Activated CD4-positive, alpha-beta T cell treated with anti-CD3 and anti-CD28 coated beads, Interleukin-2, amount 50 U/mL, for 24 hours (primary cell): Measurements from ENCODE around the gene KATNIP.

Experiments
- DNase-seq, 2 donors: peaks; one replicate each; pipeline ENCODE4 v3.0.0-alpha.2; 2020; ENCODE audit warnings: low read depth in 1 of 2, low spot score in 1 of 2

KATNIP gene

DNA sequence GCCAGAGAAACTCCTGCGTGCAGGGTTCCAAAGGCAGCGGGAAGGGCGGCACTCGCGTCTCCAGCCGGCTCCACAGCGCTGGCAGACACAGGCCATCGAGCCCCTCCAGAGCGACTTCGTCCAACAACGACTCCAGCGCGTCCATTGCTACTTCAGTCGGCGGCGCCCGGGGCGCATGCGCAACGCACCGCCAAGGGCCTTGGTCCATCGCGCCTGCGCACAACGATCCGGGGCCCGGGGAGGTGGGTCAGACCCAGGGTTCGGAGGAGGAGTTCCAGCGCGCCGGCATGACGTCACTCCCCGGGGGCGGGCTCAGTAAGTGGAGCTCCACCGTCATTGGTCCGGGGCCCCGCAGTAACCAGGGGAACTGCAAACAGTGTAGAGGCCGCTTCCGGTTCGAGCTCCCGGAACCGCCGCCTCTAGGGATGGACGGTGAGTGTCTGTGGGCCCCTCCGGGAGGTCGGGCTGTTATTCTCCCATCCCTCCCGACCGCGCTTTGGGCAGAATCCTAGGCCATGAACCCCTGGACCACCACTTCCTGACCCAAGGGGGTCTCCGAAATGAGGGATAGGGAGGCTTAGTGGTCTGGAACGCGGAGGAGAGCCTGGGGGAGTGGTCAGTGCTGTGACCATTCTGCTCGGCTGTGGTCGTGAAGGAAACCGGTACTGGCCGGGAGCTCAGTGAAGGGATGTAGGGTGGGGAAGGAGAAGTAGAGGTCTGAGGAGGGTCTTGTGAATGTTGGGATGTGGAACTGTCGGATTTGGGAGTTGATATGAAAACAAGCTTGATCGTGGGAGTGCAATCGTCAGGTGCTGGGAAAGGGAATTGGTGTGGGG lies at the start of gene KATNIP, which contains the start of gene GTF3C1:
Gene KATNIP (plus strand): TSS at position 399 of the 836 bp plus-strand sequence. CDS start 27 bp downstream, at position 426.
Gene GTF3C1 (minus strand): TSS at position 168 of the 836 bp plus-strand sequence. CDS start 23 bp downstream, at position 145.
- DNase-seq = peak; percentile 100

DNA sequence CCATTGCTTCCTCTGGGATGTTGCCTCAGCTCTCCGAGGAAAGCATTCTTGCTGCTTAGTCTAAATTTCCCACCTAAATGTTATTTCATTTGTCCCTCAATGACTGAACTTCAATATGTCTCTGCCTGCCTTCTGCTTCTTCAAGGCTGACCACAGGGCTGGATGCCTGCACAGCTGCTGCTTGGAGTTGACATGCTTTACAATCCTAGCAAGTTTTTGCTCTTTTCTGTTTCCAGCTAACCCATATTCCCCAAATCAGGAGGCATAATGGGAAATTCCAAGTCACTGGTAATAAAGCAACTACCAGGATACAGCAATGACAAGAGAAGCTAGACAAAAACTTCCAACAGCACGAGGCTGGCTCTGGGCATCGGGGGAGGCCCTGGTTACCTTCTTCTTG lies 49.1 kb upstream of the KATNIP start:
- DNase-seq = no peak

DNA sequence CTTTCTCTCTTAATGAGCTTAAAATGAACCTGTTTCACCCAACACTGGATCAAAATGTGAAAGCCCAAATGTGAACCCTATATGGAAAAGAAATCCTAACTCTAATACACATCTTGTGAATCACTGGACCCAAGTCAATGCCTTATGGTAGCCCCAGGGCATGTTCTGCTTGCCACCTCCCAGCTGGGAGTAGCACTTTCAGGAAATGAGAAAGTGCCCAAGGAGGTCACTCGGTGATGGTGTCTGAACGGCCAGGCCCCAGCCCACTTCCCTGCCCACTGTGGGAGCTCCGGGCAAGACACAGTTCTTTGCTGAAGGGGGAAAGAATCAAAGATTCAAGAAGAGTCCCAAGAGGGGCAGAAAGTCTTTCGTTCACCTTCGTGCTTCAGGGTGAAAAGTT lies 46.3 kb upstream of the KATNIP start:
- DNase-seq = no peak

DNA sequence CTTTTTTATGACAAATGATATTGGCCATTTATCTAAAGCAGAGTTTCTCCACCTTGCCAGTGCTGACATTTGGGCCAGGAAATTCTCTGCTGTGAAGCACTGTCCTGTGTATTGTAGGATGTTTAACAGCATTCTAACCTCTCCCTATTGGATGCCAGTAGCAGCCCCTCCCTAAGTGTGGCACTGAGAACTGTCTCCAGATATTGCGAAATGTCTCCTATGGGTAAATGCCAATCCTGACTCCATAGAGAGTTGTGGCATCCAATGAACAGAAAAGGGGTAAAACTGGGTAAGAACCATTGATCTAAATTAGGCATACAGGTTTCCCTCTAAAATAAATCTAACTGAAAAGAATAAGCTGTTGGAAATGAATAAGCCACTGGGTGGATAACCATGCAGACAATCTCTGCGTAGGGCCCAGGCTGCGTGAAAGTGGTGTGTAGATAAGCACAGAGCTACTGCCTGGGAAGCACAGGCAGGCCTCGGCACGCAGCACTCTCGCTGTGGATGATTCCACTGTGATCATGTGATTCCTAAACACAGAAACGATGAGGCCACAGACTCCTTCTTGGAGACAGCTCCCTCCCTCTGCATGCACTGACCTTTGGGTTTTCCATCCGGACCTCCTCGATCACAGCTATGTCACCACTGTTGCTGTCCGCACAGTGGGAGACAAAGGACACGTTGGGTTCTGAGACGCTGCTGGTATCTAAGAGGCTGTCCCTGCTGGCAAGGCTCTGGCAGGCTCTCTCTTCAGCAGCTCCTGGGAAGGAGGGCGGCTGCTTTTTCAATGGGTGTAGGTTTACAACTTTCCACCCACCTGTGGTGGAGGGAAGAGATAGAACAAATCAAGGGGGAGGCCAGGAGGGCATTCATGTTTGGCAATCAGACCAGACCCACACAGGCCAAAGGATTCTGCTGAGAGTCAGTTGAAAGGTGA lies 44.4 kb upstream of the KATNIP start:
- no peak for DNase-seq

DNA sequence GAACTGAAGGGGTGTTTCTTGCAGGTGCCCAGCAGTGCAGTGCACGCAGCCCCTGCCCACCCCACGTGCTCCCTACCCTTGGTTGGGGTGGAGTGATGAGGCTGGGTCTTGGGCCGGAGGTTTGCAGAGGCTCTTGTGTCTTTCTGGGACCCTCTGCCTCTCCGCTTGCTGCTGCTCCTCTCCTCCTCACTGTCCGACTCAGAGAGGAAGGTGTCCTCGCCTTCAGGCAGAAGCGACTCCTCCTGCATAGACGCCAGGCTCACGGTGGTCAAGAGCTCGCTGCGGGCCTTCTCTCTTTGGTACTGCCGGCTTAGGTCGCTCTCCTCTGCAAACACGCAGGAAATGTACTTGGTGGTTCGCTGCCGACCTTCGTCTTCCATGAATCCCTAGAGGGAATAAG lies 43.2 kb upstream of the KATNIP start:
- DNase-seq = no peak

DNA sequence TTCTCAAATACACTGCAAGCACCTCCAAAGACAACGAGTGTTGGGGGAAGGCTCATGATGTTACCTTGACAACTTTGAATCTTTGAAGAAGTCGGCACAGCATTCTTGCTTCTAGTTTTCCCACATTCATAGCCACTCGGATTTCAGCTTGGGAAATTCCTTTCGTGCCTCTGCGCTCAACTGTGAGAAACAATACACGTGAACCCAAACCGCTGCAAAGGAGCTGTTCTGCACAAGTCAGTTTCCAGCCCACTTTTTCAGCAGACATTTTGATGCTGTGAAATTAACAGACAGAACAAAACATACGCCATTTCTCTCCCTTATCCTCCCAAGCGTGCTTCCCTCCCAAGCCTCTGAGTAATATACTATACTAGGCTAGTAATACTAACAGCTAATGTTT lies 41.5 kb upstream of the KATNIP start:
- no peak for DNase-seq

DNA sequence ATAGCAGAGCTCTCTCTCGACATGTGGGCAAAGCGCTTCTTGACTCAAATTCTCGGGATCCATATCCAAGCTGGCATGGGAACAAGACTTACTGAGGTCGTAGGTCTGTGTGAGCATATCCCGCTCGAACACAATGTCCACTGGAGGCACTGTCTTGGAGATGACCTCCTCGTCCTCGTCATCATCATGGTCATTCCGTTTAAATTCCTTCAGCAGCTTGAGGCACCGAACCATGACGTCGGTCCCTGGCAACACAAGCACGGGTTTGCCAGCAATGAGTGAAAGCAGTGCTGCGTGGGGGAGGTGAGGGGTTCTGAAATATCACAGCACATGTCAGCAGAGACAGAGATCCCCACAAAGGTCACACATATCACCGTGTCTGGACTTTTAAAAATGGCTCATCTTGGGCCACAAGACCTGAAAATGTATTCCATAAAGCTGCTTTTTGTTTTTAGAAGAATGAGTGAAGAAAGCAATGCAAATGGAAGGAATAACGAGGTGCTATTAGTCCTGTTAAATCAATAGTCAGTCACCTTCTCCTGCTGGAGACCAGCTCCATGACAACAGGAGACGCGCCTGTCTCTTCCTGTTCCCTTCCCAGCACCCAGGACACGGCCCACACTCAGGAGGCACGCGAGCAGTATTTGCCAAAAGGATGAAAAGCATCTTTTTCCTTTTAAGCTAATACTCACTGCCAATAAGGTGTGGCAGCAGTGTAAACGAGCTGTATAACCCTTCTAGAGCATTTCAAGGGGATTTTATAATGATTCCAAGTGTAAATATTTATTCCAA lies 38.1 kb upstream of the KATNIP start:
- DNase-seq = no peak

DNA sequence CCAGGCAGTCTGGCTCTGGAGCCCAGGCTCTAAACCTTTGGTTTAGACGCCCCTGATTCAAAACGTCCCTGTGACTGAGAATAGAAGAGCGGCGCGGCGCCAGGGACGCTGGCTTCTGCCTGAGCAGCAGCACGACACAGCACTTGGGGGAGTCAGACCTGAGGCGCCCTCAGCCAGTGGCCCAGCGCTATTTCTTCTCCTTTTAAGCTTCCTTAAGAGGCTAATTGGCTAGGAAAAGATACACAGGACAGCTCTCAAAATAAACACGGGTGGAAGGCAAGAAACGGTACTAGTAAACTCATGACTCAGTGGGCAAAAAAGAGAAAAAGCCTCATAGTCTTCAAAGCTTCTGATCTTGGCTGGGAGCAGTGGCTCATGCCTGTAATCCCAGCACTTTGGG lies 35.1 kb upstream of the KATNIP start:
- no peak for DNase-seq

DNA sequence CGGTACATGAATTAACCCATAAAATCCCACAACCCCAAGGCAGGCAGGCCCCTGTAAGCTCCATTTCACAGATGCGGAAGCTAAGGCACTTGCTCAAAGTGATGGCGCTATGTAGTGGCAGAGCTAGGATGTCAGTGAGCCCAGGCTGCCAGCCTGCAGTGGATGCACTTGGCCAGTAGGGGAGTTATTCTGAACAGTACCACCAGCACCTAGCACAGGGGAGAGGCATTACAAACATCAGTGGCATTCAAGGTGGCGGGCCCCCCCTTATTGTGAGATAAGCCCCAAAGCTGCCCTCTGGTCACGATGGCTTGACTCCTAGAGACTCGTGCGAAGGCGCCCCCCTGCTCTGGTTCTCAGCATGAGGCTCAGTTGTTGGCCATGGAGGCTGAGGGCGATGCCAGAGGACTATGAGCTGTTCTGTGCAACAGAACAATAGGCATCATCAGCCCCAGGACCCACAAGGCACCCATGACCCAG lies 34.0 kb upstream of the KATNIP start:
- DNase-seq = no peak

DNA sequence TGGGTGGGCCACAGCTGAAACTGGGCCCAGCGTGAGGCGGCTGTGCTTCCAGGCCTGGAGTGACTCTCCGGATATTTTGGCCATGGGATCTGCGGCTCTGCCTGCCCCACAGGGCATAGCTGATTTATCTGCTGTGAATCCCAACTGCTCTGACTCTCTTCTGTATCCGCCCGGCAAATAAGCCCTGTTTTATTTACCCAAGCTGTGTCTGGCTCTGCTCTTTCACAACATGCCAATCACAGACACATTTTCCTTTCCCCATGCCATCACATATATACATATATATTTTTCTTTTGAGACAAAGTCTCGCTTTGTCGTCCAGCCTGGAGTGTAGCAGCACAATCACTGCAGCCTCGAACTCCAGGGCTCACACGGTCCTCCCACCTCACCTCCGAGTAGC lies 33.6 kb upstream of the KATNIP start:
- DNase-seq = no peak

DNA sequence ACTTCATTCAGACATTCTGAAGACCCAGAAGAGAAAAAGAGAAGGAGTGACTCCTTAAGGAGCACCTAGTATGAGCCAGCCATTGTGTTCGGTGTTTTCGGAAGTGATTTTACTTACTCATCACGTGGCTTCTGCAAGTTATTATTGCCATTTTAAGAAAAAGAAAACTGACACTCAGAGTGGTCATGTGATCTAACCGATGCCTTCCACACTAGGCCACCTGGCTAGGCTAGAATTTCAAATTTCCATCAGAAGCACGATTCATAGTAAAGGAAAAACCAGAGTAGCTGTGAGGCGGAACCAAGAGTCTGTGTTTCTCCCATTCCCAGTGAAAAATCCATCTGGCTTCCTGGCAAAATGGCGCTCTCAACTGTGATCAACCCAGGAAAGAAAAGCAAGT lies 32.3 kb upstream of the KATNIP start:
- no peak for DNase-seq

DNA sequence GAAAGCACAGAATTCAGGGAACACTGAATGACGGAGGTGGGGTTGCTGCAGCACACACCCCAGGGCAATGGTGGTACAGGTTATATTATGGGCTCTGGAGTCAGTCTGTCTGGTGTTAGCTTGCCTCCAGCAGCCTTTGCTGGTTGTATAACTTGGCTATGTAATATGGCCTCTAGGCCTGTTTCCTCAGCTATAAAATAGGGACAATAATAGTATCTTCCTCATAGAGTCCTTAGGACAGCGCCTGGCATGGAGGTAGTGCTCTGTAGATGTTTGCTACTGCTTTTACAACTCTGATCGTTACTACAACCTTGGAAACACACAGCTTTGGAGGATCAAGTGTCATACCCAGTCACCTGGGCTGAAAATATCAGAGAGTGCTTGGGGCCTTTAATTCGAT lies 31.7 kb upstream of the KATNIP start:
- no peak for DNase-seq

DNA sequence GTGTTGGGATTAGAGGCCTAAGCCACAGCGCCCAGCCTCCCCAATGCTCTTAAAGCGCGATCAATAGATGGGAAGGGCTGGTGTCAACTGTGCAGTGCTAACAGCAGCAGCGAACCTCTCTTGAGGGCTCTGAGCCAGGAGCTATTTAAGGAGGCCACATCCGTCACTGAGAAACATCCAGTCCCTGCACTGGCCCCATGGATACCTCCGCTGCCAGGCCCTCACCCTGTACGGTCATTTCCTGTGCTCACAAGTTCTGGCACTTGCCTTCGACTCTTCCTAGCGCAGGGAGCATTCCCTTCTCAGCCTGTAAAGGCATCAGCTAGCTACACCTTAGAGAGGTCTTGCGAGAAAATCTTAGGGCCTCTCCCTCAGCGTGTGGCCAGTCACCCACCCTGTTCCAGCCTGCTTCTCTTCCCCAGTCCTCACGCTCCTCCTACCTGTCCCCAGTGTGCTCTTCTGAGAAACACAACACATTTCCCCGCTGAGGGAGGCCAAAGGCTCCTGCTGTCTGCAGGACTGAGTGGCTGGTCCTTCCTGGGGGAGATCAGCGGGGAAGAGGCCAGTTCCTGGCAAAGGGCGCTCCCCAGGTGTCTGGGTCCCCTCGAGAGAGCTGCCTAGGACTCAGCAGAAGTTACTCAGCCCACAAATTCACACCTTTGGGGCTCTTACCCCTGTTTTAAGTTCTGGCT lies 28.8 kb upstream of the KATNIP start:
- no peak for DNase-seq

DNA sequence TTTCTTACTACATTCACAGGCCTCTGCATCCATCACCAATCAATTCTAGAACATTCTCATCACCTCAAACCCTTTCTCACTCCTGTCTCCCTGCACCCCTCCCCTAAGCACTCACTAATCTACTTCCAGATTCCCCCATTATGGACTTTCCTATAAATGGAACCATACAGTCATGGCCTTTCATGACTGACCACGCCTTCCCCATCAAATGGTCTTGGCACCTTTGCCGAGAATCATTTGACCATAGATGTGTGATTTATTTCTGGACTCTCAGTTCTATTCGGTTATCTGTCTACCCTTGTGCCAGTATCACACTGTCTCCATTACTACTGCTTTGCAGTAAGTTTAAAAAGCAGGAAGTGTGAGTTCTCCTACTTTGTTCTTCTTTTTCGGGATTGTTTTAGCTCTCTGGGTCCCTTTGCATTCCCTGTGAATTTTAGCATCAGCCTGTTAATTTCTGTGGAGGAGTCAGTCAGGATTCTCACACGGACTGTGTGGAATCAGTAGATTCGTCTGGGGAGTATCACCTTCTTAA lies 27.7 kb upstream of the KATNIP start:
- DNase-seq = no peak

DNA sequence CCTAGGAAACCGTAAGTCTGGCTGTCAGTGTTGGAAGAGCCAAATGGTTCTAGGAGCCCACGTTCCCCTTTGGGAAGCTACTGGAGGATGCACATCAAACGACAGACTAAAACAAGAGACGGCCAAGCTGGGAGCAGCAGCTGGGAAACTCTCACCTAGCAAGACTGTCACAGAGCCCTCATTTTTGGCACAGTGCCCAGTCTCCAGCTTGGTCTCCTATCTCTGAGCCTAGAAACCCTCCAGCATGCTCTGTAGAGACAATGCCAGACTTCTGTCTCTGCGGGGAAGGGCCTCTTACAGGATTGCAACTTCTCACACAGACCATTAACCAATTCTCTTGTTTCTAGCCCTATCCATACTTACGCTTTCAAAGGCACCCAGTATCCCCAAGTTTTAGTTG lies 23.8 kb upstream of the KATNIP start:
- no peak for DNase-seq

DNA sequence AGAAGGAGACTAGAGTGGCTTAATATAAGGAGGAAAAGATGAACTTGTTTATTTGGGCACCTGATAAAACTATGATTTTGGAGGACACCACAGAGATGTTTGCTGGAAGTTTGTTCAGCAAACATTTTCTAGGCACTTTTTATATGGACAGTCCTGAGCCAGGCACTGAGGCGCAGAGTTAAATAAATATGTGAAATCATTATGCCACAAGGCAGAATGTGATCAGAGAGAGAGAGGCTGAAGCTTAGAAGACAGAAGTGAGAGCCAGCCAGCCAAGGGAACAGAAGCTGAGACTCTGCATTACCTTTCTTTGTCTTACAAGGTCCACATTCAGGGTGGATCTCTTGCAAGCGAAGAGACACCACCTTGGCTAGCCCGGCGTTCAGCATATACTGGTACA lies 21.6 kb upstream of the KATNIP start:
- no peak for DNase-seq

DNA sequence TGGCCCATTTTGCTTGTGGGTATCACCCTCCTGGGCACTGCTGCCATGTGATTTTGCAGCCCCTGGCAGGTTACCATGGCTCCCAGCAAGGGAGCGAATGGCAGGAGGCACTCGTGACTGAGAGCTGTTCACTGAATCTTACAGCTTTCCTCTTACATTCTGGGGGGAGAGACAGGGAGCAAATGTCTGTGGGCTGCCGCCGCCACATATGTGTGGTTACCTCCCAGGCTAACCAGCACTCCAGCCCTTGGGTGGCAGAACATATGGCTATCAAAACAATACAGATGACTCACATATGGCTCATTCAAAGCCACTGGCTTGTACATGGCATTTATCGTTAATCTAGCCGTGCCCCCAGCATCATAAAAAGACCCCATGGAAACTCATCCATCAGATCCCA lies 20.0 kb upstream of the KATNIP start:
- DNase-seq = no peak

DNA sequence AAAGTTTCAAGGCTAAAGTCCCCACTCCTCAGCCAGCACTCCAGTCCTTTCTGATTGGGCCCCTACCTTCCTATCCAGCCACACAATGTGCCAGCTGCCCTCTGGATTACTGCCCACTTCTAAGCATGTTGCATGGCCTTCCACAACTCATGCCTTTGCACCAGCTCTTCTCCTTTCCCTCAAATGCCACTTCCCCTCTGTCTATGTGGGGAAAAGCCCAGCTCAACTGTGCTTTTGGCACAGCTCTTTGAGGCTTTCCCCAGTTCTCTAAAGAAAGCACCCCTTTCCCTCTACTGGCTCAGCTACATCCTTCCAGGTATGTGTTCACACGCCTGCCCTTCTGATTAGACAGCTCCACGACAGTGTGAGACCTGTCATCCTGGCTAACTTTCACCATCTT lies 18.8 kb upstream of the KATNIP start:
- no peak for DNase-seq

DNA sequence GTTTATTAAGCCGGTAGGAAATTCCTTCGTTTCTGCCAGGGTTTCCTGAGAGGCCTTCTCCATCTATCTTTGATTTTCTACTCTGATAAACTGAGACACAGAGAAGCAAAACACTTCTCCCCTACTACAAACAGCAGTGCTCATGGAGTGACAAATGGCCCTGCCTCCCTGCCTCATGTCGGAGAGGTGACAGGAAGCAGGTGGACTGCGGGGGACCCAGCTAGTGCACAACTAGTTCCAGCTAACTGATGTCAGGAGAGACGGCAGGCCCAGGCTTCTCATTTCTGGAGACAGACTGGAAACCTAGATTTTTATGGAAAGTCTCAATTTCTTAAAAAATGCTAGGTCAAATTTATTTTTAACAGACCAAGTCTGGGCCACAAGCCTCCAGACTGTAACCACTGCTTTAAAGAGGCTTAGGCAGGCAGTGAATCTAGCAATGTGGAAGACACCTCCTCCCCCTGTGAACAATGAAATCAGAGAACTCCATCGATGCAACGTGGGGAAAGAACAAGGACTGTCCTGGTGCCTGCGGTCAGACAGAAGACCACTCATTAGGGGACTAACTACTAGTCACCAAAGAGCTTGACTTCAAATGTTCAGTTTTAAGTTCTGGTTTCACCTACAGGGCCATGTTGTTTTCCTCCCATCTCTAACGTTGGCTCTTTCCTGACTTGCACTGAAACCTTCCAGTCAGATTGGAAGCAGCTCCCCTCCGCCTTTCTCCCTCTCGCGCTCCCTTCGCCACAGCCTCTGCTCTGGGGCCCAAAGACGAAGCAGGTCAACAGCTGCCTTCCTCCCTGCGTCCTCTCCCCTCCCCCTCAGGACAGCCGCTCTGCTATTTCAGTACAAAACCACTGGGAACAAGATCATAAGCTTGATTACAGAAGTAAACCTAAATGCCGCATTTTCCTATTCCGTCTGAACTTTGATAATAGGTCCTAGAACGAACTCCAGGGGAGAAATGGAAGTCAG lies 17.8 kb upstream of the KATNIP start:
- no peak for DNase-seq
